ENCODE measurements around the gene KRT12. TPM values are rescaled to one million over a fixed set of nuclear protein-coding genes. Genes with fewer than 3 reads are reported as not detected.
"Not testable (repeated sequence)": the region's sequence is repeated elsewhere in the genome, so short reads cannot be mapped to it uniquely, and the experiment has no call there.

The KRT12 gene
- total and polyA plus RNA-seq, 8 donors = not detected

DNA sequence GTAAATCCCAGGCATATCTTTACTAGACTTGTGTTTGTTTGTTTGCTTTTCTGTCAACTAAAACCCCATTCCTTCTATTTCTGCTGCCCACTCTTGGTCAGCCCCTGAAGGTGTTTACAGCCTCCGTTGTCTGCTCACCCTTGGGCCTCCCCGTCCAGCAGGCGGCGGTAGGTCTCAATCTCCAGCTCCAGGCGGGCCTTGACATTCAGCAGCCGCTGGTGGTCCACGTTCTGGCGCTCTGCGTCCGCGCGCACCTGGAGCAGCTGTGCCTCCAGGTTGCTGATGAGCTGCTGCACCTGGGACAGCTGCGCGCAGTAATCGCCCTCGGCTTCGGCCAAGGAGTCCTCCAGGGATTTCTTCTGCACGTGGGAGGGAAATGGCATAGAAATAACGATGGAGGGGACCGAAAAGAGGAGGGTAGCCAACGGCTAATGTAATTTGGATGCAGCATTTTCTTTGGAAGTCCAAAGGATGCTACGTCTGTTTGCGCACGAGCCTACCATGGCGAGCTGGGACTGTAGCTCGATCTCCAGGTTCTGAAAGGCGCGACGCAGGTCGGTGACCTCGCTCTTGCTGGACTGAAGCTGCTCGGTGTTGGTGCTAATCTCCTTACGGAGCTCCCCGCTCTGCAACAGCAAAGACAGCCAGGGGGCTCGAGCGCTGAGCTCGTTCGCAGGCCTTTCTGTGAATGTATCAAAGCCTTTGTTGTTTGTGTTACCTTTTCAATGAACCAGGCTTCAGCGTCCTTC lies 3.9 kb downstream of the KRT12 start:
- TF ChIP-seq, protein P1, sequence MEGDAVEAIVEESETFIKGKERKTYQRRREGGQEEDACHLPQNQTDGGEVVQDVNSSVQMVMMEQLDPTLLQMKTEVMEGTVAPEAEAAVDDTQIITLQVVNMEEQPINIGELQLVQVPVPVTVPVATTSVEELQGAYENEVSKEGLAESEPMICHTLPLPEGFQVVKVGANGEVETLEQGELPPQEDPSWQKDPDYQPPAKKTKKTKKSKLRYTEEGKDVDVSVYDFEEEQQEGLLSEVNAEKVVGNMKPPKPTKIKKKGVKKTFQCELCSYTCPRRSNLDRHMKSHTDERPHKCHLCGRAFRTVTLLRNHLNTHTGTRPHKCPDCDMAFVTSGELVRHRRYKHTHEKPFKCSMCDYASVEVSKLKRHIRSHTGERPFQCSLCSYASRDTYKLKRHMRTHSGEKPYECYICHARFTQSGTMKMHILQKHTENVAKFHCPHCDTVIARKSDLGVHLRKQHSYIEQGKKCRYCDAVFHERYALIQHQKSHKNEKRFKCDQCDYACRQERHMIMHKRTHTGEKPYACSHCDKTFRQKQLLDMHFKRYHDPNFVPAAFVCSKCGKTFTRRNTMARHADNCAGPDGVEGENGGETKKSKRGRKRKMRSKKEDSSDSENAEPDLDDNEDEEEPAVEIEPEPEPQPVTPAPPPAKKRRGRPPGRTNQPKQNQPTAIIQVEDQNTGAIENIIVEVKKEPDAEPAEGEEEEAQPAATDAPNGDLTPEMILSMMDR (IDR thresholded peaks at IDR 0.05) = no peak
- Histone ChIP-seq H3K4me1 (no peaks in the 10 kb centered on the region), H3K9me3 (no peaks in the 10 kb centered on the region), H3K4me3 (no peak overlapping the region), H3K27me3 (no peaks in the 10 kb centered on the region), H3K27ac (no peak overlapping the region), H3K36me3 (no peaks in the 10 kb centered on the region)
- no peak for FAIRE-seq
- intact Hi-C loops (cut with DNase I) = no loop called here
- peak in 1 of 6 donors; percentile 37 for DNase-seq
- 47 to 55% methylated on average over 39 of the region's 39 CpGs for WGBS, 2 donors
- no peak for ATAC-seq

DNA sequence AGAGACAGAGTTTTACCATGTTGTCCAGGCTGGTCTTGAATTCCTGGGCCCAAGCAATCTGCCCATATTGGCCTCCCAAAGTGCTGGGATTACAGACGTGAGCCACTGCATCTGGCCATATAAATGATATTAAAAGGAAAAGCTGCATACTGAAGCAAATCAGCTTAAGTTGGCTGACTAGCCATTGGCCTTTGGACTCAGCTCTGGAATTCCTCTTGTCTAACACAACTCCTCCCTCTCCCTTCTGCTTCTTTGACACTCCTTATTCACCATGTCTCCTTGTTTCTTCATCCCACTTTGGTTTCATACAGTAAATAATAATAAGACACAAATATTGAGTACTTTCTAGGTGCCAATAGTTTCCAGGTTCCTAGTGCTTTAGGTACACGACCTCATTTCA lies 7.5 kb downstream of the KRT12 start:
- ATAC-seq (no peak), FAIRE-seq (no peak), DNase-seq (no peak)
- TF ChIP-seq, protein P1 (IDR thresholded peaks at IDR 0.05) = no peak
- H3K36me3 ChIP-seq = no peaks in the 10 kb centered on the region
- H3K4me3 ChIP-seq = no peak overlapping the region
- H3K9me3 ChIP-seq = no peaks in the 10 kb centered on the region
- 40 to 64% methylated on average over 2 of the region's 2 CpGs for WGBS, 2 donors
- intact Hi-C loops (cut with DNase I) = no loop called here
- no peak overlapping the region for H3K27ac ChIP-seq
- H3K27me3 ChIP-seq = peaks cover 0 to 1% (median 0%) of the 10 kb centered on the region in 4 donors
- H3K4me1 ChIP-seq = no peaks in the 10 kb centered on the region

DNA sequence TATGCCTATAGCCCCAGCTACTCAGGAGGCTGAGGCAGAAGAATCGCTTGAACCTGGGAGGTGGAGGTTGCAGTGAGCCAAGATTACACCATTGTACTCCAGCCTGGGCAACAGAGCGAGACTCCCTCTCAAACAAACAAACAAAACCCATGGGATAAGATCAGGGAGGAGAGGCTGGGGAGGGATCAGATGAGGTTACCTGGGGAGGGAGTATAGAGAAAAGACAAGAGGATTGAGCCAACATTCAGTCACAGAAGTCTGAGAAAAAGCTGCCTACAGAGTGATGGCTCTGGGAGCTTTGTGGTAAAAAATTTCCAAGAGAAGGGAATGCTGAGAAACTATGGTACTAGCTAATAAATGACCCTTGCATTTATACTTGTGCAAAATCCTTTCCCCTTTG lies 8.4 kb downstream of the KRT12 start:
- H3K27me3 ChIP-seq; H3K27ac ChIP-seq; ATAC-seq; H3K36me3 ChIP-seq; DNase-seq; FAIRE-seq; H3K4me1 ChIP-seq; H3K9me3 ChIP-seq; intact Hi-C loops (cut with DNase I); H3K4me3 ChIP-seq: not testable (repeated sequence)
- 75 to 82% methylated on average over 2 of the region's 2 CpGs for WGBS, 2 donors

DNA sequence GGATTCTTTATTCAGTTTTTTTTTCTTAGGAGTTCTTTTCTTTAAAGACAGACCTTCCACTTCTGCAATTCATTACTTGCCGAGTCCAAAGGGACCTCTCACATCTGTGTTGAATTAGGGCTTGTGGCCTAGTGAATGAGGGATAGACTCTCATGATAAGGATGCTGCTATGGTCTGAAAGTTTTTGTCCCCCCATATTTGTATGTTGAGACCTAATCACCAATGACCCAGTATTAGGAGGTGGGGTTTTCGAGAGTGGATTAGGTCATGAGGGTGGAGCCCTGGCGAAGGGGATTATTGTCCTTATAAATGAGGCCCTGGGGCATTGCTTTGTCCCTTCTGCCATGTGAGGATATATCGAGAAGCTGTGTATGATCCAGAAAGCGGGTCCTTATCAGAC lies 9.5 kb downstream of the KRT12 start:
- no peak for FAIRE-seq

DNA sequence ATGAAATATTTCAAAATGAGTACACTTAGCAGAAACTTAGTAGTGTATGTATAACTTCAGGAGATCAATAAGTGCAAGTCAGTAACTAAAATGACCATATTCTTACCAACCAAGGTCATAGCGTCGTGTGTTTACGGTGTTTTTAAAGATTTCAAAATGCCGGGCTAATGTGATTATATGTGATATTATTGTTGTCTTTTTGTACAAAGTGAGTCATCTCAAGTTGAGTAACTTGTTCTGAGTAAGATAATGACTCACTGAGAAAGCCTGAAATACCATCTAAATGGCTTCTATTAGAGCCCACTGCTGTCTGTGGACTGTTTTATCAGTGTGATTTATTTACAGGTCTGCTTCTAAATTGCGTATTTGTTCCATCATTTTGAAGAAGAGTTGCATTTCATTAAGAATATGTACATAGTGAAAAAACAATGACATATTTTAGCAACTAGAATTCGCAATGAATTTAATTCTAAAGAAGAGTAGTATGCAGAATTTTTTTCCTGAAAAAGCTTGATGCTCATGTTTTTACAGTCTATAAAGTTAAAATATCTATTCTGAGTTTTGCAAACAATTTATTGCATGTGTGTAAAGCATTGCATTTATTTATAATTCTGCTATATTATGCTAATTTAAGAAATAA lies 12.7 kb downstream of the KRT12 start:
- peak in 2 of 4 donors; percentile 56 to 64 for ATAC-seq
- TF ChIP-seq, protein P1 (IDR thresholded peaks at IDR 0.05) = no peak
- Histone ChIP-seq H3K27ac (no peak overlapping the region), H3K36me3 (no peaks in the 10 kb centered on the region), H3K27me3 (peaks cover 0 to 21% (median 0%) of the 10 kb centered on the region in 4 donors), H3K9me3 (no peaks in the 10 kb centered on the region), H3K4me1 (no peaks in the 10 kb centered on the region), H3K4me3 (peak overlapping the region in 1 of 4 donors; percentile 3)
- intact Hi-C loops (cut with DNase I) = no loop called here
- DNase-seq = no peak
- no peak for FAIRE-seq
- WGBS, 2 donors = 23 to 33% methylated on average over 6 of the region's 6 CpGs

More for the DNA sequence above, 9.5 kb downstream of the KRT12 start:
- WGBS, 2 donors = 73 to 76% methylated on average over 5 of the region's 5 CpGs
- Histone ChIP-seq H3K4me1 (no peaks in the 10 kb centered on the region), H3K9me3 (no peaks in the 10 kb centered on the region), H3K27me3 (peaks cover 0 to 11% (median 0%) of the 10 kb centered on the region in 4 donors), H3K27ac (no peak overlapping the region), H3K36me3 (no peaks in the 10 kb centered on the region), H3K4me3 (no peak overlapping the region)
- ATAC-seq (no peak), DNase-seq (no peak)
- TF ChIP-seq, protein P1 (IDR thresholded peaks at IDR 0.05) = no peak
- intact Hi-C loops (cut with DNase I) = no loop called here
